Activated naive CD8-positive, alpha-beta T cell treated with anti-CD3 and anti-CD28 coated beads, Interleukin-2, amount 50 U/mL, for 24 hours (primary cell): ENCODE results near the gene ADCK1.

Source experiments
- ATAC-seq: fragments of 150-1000 bp; cut with Tn5 transposase; one replicate; pipeline ENCODE4 v1.10.0; 2021
- DNase-seq: peaks from one replicate; pipeline ENCODE4 v3.0.0; 2021
- H3K27ac Mint-ChIP-seq: one replicate; pipeline ENCODE4 v1.8.0; 2021; ENCODE audit warnings: mild to moderate bottlenecking, mixed read lengths
- H3K27me3 Mint-ChIP-seq: one replicate; pipeline ENCODE4 v1.8.0; 2021; ENCODE audit warnings: mixed read lengths
- H3K36me3 Mint-ChIP-seq: one replicate; pipeline ENCODE4 v1.8.0; 2021; ENCODE audit warnings: low read depth, mixed read lengths
- H3K4me1 Mint-ChIP-seq: one replicate; pipeline ENCODE4 v1.8.0; 2021; ENCODE audit warnings: mixed read lengths
- H3K4me3 Mint-ChIP-seq: one replicate; pipeline ENCODE4 v1.8.0; 2021; ENCODE audit warnings: mild to moderate bottlenecking, moderate library complexity, mixed read lengths
- H3K9me3 Mint-ChIP-seq: one replicate; pipeline ENCODE4 v1.8.0; 2021; ENCODE audit warnings: mixed read lengths

The ADCK1 gene

DNA sequence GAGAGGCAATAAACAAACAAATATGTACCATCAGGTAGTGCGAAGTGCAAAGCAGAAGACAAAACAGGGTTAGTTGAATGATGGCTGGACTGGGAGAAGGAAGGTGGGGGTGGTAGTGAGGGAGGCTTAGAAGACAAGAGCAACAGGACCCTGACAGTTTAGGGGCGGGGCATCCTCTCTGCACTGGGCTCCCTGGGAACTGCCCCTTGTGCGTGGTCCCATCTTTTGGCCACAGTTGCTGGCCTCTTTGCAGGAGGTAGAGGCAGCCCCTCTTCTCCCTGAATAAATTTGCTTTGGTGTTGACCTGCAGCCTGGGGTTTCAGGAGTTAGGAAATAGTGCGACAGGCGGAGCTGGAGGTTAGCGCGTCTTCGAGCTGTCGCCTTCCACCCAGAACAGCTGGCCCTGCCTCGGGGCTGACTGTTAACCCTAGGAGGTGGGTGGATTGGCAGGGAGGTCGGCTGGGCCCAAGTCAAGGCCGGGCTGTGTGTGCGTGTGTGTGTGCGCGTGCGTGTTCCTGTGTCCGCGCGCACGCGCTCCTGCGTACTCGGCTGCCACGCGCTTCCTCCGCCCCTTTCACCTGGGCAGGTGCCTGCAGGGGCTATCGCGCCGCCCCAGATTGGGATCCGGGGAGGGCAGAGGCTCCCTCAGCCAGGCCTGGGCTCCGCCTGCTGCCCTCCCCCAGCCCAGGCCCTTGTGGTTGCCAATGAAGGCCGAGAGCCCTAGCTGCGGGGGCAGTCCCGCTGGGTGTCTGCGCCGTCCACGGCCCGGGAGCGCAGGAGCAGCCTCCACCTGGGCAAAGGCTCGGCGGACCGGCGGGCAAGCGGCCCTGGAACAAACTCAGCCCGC, 180.8 kb downstream of the ADCK1 start:
- no peaks in the 10 kb centered on the region for H3K36me3 Mint-ChIP-seq
- H3K4me1 Mint-ChIP-seq, result peaks cover 8% of the 10 kb centered on the region
- no peak for DNase-seq
- H3K4me3 Mint-ChIP-seq, result no peak overlapping the region
- peak; percentile 43 for ATAC-seq
- peaks cover 26% of the 10 kb centered on the region for H3K27me3 Mint-ChIP-seq
- H3K27ac Mint-ChIP-seq, result no peak overlapping the region
- H3K9me3 Mint-ChIP-seq, result no peaks in the 10 kb centered on the region
